GM19438 (cell line): ENCODE measurements around the gene RGPD6.
A peak's percentile ranks its signal among the peaks of the same experiment; 100 is the strongest.
"Not testable (repeated sequence)": the region's sequence is repeated elsewhere in the genome, so short reads cannot be mapped to it uniquely, and the experiment has no call there.

Experiments used
- ATAC-seq: cut with Tn5 transposase; IDR thresholded peaks from one replicate; pipeline ENCODE4 v1.9.1; 2021; ENCODE audit warnings: low read depth; ENCODE audit not compliant: unreplicated experiment

Gene RGPD6

GRCh38 chr2:110482697-110483096, 94.3 kb downstream of the RGPD6 start:
- not testable (repeated sequence) for ATAC-seq

GRCh38 chr2:110481200-110481599, 95.8 kb downstream of the RGPD6 start:
- not testable (repeated sequence) for ATAC-seq

GRCh38 chr2:110480084-110480483, 96.9 kb downstream of the RGPD6 start:
- ATAC-seq: not testable (repeated sequence)

GRCh38 chr2:110477370-110477769, 99.7 kb downstream of the RGPD6 start:
- ATAC-seq: not testable (repeated sequence)

- not testable (repeated sequence) for ATAC-seq
These were observed 100.1 kb downstream of the RGPD6 start for GRCh38 chr2:110476952-110477351.

- ATAC-seq: not testable (repeated sequence)
These were observed 101.2 kb downstream of the RGPD6 start for GRCh38 chr2:110475627-110476359.

- ATAC-seq: peak; percentile 89
These were observed 102.1 kb downstream of the RGPD6 start for GRCh38 chr2:110474898-110475297.

GRCh38 chr2:110473059-110473358, 104.0 kb downstream of the RGPD6 start:
- ATAC-seq: not testable (repeated sequence)

- ATAC-seq: not testable (repeated sequence)
These were observed 104.6 kb downstream of the RGPD6 start, which contains the start of gene LIMS4 for GRCh38 chr2:110472171-110473058. Gene LIMS4 (minus strand): TSS chr2:110472816. CDS start chr2:110472778, 38 bp downstream.

GRCh38 chr2:110468921-110469320, 108.1 kb downstream of the RGPD6 start:
- not testable (repeated sequence) for ATAC-seq

GRCh38 chr2:110465312-110465711, 111.7 kb downstream of the RGPD6 start:
- peak; percentile 77 for ATAC-seq
